Measurements from ENCODE around the gene GALNT2. TPM values are rescaled to one million over a fixed set of nuclear protein-coding genes. Genes with fewer than 3 reads are reported as not detected.

GALNT2 gene
- total and polyA plus RNA-seq, 9 of the 15 experiments (the other 6 are each of a cell fraction or from before 2014, with no cell fraction given), result 1.6 to 106 (median 51.9) TPM

DNA sequence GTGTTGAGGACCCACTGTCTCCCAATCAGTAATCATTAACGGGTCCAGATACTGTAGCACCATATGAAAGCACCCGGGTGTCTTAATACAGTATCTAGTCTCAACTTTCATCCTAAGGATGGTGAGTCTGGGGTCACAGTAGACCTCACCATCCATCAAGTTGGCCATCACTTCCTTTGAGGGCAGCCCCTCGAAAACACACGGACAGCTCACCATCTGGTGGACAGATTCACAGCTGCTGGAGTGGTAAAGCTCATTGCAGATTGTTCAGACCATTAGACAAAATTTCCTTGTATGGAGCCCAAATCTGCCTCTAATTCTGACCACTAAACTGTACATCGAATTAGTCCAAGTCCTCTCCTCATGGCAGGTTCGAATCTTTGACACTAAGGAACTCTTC lies 236.0 kb downstream of the GALNT2 start (continued):
- TF ChIP-seq, protein P1, sequence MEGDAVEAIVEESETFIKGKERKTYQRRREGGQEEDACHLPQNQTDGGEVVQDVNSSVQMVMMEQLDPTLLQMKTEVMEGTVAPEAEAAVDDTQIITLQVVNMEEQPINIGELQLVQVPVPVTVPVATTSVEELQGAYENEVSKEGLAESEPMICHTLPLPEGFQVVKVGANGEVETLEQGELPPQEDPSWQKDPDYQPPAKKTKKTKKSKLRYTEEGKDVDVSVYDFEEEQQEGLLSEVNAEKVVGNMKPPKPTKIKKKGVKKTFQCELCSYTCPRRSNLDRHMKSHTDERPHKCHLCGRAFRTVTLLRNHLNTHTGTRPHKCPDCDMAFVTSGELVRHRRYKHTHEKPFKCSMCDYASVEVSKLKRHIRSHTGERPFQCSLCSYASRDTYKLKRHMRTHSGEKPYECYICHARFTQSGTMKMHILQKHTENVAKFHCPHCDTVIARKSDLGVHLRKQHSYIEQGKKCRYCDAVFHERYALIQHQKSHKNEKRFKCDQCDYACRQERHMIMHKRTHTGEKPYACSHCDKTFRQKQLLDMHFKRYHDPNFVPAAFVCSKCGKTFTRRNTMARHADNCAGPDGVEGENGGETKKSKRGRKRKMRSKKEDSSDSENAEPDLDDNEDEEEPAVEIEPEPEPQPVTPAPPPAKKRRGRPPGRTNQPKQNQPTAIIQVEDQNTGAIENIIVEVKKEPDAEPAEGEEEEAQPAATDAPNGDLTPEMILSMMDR (IDR thresholded peaks at IDR 0.05 in 2 of 3, conservative IDR thresholded peaks at IDR 0.05 in 1 of 3; ENCODE audit: insufficient read depth in 2 of 3, low read depth in 1 of 3, low read length in 3 of 3), result peak; percentile 28 to 42 (median 40); a peak in 4 of 6 replicates
- TF ChIP-seq STAG1 (CRISPR knock-in tag; IDR thresholded peaks at IDR 0.05; ENCODE audit: borderline replicate concordance) (peak; percentile 71; the same call in 1 of the 2 replicates), IRF2 (CRISPR knock-in tag; IDR thresholded peaks at IDR 0.05) (no peak)
- TF ChIP-seq, protein P2, sequence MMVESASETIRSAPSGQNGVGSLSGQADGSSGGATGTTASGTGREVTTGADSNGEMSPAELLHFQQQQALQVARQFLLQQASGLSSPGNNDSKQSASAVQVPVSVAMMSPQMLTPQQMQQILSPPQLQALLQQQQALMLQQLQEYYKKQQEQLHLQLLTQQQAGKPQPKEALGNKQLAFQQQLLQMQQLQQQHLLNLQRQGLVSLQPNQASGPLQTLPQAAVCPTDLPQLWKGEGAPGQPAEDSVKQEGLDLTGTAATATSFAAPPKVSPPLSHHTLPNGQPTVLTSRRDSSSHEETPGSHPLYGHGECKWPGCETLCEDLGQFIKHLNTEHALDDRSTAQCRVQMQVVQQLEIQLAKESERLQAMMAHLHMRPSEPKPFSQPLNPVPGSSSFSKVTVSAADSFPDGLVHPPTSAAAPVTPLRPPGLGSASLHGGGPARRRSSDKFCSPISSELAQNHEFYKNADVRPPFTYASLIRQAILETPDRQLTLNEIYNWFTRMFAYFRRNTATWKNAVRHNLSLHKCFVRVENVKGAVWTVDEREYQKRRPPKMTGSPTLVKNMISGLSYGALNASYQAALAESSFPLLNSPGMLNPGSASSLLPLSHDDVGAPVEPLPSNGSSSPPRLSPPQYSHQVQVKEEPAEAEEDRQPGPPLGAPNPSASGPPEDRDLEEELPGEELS (CRISPR knock-in tag; IDR thresholded peaks at IDR 0.05; ENCODE audit: borderline replicate concordance), result no peak

DNA sequence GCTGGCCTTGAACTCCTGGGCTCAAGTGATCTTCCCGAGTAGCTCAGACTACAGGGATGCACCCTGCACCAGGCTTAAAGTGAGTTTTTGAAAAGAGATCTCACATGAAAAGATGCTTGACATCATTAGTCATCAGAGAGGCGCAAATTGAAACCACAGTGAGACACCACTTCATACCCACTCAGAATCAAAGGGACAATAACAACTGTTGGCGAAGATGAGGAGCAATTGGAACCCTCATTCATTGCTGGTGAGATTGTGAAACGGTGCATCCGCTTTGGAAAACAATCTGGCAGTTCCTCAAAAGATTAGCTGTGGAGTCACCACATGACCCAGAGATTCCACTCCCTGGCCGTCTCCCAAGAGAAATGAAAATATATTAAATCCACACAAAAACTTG lies 236.8 kb downstream of the GALNT2 start:
- no peaks in the 10 kb centered on the region for H3K9me1 ChIP-seq (ENCODE audit: control insufficient read depth, insufficient read depth, low read length)
- H3K36me3 ChIP-seq (ENCODE audit: control insufficient read depth, insufficient read depth, low read length), result no peaks in the 10 kb centered on the region
- no peak overlapping the region for H3K4me3 ChIP-seq
- H3K9ac ChIP-seq (ENCODE audit: insufficient read depth in 1 of 2, low read depth in 2 of 2, low read length in 2 of 2), result no peak overlapping the region
- intact Hi-C loops (cut with micrococcal nuclease) (loop anchor here (2.0 kb wide), 1 partner anchor 459 kb away; no protein-coding TSS in a partner anchor), in situ Hi-C loops (cut with MboI) (loop anchor here (10.0 to 25.0 kb wide), 2 partner anchors 592 to 1049 kb away; no protein-coding TSS in a partner anchor)
- no TSS peak for BruUV-seq (replicated peaks)
- H3K27me3 ChIP-seq (ENCODE audit: control insufficient read depth in 2 of 2, insufficient read depth in 2 of 2, low read length in 2 of 2), result peaks cover 54 to 63% of the 10 kb centered on the region in 2 experiments
- ChIA-PET CTCF (ENCODE audit: low intra/inter-chr PET ratio) (interaction anchor here (0.6 kb wide), 1 partner anchor 11 kb away, joined by 3 read pairs; no protein-coding TSS in a partner anchor), POLR2A (no interaction called here)
- 0 out of 2 replicates have a peak, but pooled peaks have one; percentile 12 for TF ChIP-seq SPI1 (IDR thresholded peaks at IDR 0.05; ENCODE audit: borderline replicate concordance, low read depth, low read length)
- TF ChIP-seq, protein P3, sequence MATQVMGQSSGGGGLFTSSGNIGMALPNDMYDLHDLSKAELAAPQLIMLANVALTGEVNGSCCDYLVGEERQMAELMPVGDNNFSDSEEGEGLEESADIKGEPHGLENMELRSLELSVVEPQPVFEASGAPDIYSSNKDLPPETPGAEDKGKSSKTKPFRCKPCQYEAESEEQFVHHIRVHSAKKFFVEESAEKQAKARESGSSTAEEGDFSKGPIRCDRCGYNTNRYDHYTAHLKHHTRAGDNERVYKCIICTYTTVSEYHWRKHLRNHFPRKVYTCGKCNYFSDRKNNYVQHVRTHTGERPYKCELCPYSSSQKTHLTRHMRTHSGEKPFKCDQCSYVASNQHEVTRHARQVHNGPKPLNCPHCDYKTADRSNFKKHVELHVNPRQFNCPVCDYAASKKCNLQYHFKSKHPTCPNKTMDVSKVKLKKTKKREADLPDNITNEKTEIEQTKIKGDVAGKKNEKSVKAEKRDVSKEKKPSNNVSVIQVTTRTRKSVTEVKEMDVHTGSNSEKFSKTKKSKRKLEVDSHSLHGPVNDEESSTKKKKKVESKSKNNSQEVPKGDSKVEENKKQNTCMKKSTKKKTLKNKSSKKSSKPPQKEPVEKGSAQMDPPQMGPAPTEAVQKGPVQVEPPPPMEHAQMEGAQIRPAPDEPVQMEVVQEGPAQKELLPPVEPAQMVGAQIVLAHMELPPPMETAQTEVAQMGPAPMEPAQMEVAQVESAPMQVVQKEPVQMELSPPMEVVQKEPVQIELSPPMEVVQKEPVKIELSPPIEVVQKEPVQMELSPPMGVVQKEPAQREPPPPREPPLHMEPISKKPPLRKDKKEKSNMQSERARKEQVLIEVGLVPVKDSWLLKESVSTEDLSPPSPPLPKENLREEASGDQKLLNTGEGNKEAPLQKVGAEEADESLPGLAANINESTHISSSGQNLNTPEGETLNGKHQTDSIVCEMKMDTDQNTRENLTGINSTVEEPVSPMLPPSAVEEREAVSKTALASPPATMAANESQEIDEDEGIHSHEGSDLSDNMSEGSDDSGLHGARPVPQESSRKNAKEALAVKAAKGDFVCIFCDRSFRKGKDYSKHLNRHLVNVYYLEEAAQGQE (IDR thresholded peaks at IDR 0.05; ENCODE audit: borderline replicate concordance), result no peak
- TF ChIP-seq, protein P3 (CRISPR knock-in tag; IDR thresholded peaks at IDR 0.05; ENCODE audit: low read depth), result no peak
- H3K4me1 ChIP-seq (replicated peaks in 1 of 2; ENCODE audit: control insufficient read depth in 2 of 2, insufficient read depth in 2 of 2, low read length in 2 of 2), result no peaks in the 10 kb centered on the region
- no peak overlapping the region for H2AFZ ChIP-seq (ENCODE audit: low read depth, low read length)
- no peaks in the 10 kb centered on the region for H3K79me2 ChIP-seq (ENCODE audit: control insufficient read depth, insufficient read depth, low read length)
- FAIRE-seq (no peak), DNase-seq (ENCODE audit: extremely low read depth in 1 of 4, low spot score in 3 of 4) (no peak), ATAC-seq (no peak)
- no peak overlapping the region for H3K27ac ChIP-seq (ENCODE audit: extremely low read depth, low read depth, low read length)
- H3K4me2 ChIP-seq (ENCODE audit: insufficient read depth, low read length), result no peak overlapping the region
- 0 out of 2 replicates have a peak, but pooled peaks cover 3% of the 10 kb centered on the region for H4K20me1 ChIP-seq (replicated peaks; ENCODE audit: control insufficient read depth, insufficient read depth, low read length)
- 2% methylated on average over 6 of the region's 6 CpGs for WGBS (ENCODE audit: insufficient coverage, low coverage, missing lambda C conversion rate)
- H3K9me3 ChIP-seq (replicated peaks; ENCODE audit: control insufficient read depth, insufficient read depth, low read depth, low read length), result no peaks in the 10 kb centered on the region

All from K562 (cell line).